IPS-18a (cell line): ENCODE results near the gene OR2G2.

Experiments
- H3K27ac ChIP-seq: one replicate; pipeline ENCODE4 v1.5.1; 2013; ENCODE audit warnings: low read length
- H3K27me3 ChIP-seq: one replicate; pipeline ENCODE4 v1.6.1; 2013; ENCODE audit warnings: mild to moderate bottlenecking, low read length; ENCODE audit not compliant: control insufficient read depth, insufficient read depth
- H3K36me3 ChIP-seq: one replicate; pipeline ENCODE4 v1.6.1; 2013; ENCODE audit warnings: low read depth, low read length; ENCODE audit not compliant: control insufficient read depth
- H3K4me1 ChIP-seq: one replicate; pipeline ENCODE4 v1.6.1; 2013; ENCODE audit warnings: low read depth, low read length; ENCODE audit not compliant: control insufficient read depth
- H3K4me3 ChIP-seq: one replicate; pipeline ENCODE4 v1.5.1; 2013; ENCODE audit warnings: low read length
- H3K9ac ChIP-seq: one replicate; pipeline ENCODE4 v1.6.1; 2013; ENCODE audit warnings: mild to moderate bottlenecking, low read length, moderate library complexity
- H3K9me3 ChIP-seq: one replicate; pipeline ENCODE4 v1.6.1; 2013; ENCODE audit warnings: low read depth, low read length; ENCODE audit not compliant: control insufficient read depth

The OR2G2 gene

GRCh38 chr1:247588060-247588459, at the start of gene OR2G2:
Gene OR2G2, plus strand, starts transcription at chr1:247588360. Its CDS starts 0 bp downstream, at chr1:247588360.
- Histone ChIP-seq H3K27me3 (no peaks in the 10 kb centered on the region), H3K4me3 (no peak within 1 kb of the TSS), H3K27ac (no peak within 1 kb of the TSS), H3K9ac (no peak within 1 kb of the TSS), H3K36me3 (no peaks in the 10 kb centered on the region), H3K4me1 (no peaks in the 10 kb centered on the region), H3K9me3 (no peaks in the 10 kb centered on the region)

- H3K9me3 ChIP-seq = no peaks in the 10 kb centered on the region
- H3K36me3 ChIP-seq = no peaks in the 10 kb centered on the region
- H3K4me1 ChIP-seq = no peaks in the 10 kb centered on the region
- no peak overlapping the region for H3K27ac ChIP-seq
- H3K9ac ChIP-seq = no peak overlapping the region
- H3K27me3 ChIP-seq = no peaks in the 10 kb centered on the region
- no peak overlapping the region for H3K4me3 ChIP-seq
Observed at GRCh38 chr1:247538561-247538960, 49.6 kb upstream of the OR2G2 start.

- Histone ChIP-seq H3K4me1 (no peaks in the 10 kb centered on the region), H3K36me3 (no peaks in the 10 kb centered on the region), H3K9me3 (no peaks in the 10 kb centered on the region), H3K27ac (no peak overlapping the region), H3K9ac (no peak overlapping the region), H3K4me3 (no peak overlapping the region), H3K27me3 (no peaks in the 10 kb centered on the region)
Observed at GRCh38 chr1:247539215-247539614, 48.9 kb upstream of the OR2G2 start.

- no peaks in the 10 kb centered on the region for H3K4me1 ChIP-seq
- H3K4me3 ChIP-seq = no peak overlapping the region
- no peak overlapping the region for H3K27ac ChIP-seq
- no peak overlapping the region for H3K9ac ChIP-seq
- H3K36me3 ChIP-seq = no peaks in the 10 kb centered on the region
- H3K27me3 ChIP-seq = no peaks in the 10 kb centered on the region
- no peaks in the 10 kb centered on the region for H3K9me3 ChIP-seq
Observed at GRCh38 chr1:247540581-247540980, 47.6 kb upstream of the OR2G2 start.

DNA sequence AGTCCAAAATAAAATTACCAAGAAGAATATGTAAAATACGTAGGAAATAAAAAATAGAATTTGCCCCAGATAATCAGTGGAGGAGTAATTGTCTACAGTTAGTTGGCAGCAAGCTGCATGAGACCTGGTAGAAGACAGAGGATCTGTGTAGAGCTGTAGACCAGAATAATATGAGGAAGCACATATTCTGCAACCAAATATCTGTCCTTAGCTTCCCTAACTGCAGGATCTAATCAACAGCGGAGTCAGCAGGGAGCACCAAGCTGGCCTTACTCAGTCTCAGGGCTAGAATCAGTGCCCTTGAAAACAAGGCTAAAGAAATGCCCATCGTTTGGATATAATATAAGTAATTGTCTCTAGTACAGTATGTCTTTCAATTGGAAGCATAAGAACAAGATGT, 45.3 kb upstream of the OR2G2 start:
- Histone ChIP-seq H3K27ac (no peak overlapping the region), H3K36me3 (no peaks in the 10 kb centered on the region), H3K9me3 (no peaks in the 10 kb centered on the region), H3K9ac (no peak overlapping the region), H3K27me3 (no peaks in the 10 kb centered on the region), H3K4me3 (no peak overlapping the region), H3K4me1 (peaks cover 2% of the 10 kb centered on the region)

- no peaks in the 10 kb centered on the region for H3K27me3 ChIP-seq
- H3K4me3 ChIP-seq = no peak overlapping the region
- H3K9me3 ChIP-seq = no peaks in the 10 kb centered on the region
- no peak overlapping the region for H3K27ac ChIP-seq
- no peaks in the 10 kb centered on the region for H3K36me3 ChIP-seq
- peaks cover 6% of the 10 kb centered on the region for H3K4me1 ChIP-seq
- H3K9ac ChIP-seq = no peak overlapping the region
Observed at GRCh38 chr1:247548092-247548491, 40.1 kb upstream of the OR2G2 start.

DNA sequence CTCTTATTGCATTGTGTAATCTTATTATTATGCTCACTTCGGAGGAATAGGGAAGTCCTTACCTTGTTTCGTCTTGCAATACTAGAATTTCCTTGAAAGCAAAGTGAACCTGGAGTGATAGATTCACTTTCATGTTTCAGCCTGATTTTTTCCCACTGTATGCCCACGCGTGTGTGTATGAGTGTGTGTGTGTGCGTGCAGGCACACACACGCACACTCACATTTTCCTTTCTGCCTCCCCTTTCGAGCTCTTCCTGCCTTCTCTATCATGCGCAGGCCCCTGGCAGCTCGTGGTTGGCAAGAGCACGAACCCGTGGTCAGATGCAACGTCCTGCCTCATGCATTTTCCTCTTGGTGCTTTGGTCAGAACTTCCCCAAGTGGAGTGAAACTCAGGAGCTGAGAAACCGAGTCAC, 39.4 kb upstream of the OR2G2 start, which contains the start of gene GCSAML:
Gene GCSAML, plus strand, starts transcription at position 366 of the 414 bp plus-strand sequence. CDS start 58 bp downstream, outside the sequence.
- Histone ChIP-seq H3K27me3 (no peaks in the 10 kb centered on the region), H3K4me3 (no peak within 1 kb of the TSS), H3K36me3 (no peaks in the 10 kb centered on the region), H3K27ac (no peak within 1 kb of the TSS), H3K9ac (no peak within 1 kb of the TSS), H3K9me3 (no peaks in the 10 kb centered on the region), H3K4me1 (peaks cover 6% of the 10 kb centered on the region)

GRCh38 chr1:247551721-247552120, 36.4 kb upstream of the OR2G2 start:
- Histone ChIP-seq H3K9me3 (no peaks in the 10 kb centered on the region), H3K27me3 (no peaks in the 10 kb centered on the region), H3K9ac (no peak overlapping the region), H3K4me3 (no peak overlapping the region), H3K36me3 (no peaks in the 10 kb centered on the region), H3K4me1 (peaks cover 6% of the 10 kb centered on the region), H3K27ac (no peak overlapping the region)

GRCh38 chr1:247552231-247552630, 35.9 kb upstream of the OR2G2 start:
- no peaks in the 10 kb centered on the region for H3K9me3 ChIP-seq
- no peak overlapping the region for H3K9ac ChIP-seq
- no peaks in the 10 kb centered on the region for H3K27me3 ChIP-seq

GRCh38 chr1:247557926-247558674, 30.1 kb upstream of the OR2G2 start:
- H3K4me3 ChIP-seq = no peak overlapping the region
- no peaks in the 10 kb centered on the region for H3K27me3 ChIP-seq
- peaks cover 8% of the 10 kb centered on the region for H3K4me1 ChIP-seq
- H3K9ac ChIP-seq = no peak overlapping the region
- H3K27ac ChIP-seq = no peak overlapping the region
- no peaks in the 10 kb centered on the region for H3K36me3 ChIP-seq
- H3K9me3 ChIP-seq = no peaks in the 10 kb centered on the region

More at GRCh38 chr1:247552231-247552630, 35.9 kb upstream of the OR2G2 start:
- Histone ChIP-seq H3K36me3 (no peaks in the 10 kb centered on the region), H3K4me1 (peaks cover 6% of the 10 kb centered on the region), H3K4me3 (no peak overlapping the region), H3K27ac (no peak overlapping the region)

DNA sequence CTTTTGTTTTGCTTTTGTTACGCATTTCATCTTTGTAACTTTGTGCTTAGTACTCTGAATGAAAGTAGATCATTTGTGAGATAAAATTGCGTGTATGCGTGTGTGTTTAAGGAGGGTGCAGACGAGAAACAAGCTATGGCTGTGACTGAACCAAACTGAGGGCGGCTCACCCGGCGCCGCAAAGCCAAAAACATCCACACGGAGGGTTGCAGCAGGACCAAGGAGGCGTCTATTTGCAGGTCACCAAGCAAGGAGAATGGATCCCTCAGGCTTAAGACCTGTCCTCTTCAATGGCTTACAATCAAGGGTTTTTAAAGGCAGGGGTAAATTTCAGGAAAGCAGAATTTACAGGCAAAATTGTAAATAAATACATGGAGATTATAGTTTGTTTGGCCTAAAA, 26.4 kb upstream of the OR2G2 start:
- Histone ChIP-seq H3K27me3 (no peaks in the 10 kb centered on the region), H3K4me1 (peaks cover 8% of the 10 kb centered on the region), H3K9me3 (no peaks in the 10 kb centered on the region), H3K9ac (no peak overlapping the region), H3K36me3 (no peaks in the 10 kb centered on the region), H3K27ac (no peak overlapping the region), H3K4me3 (no peak overlapping the region)

DNA sequence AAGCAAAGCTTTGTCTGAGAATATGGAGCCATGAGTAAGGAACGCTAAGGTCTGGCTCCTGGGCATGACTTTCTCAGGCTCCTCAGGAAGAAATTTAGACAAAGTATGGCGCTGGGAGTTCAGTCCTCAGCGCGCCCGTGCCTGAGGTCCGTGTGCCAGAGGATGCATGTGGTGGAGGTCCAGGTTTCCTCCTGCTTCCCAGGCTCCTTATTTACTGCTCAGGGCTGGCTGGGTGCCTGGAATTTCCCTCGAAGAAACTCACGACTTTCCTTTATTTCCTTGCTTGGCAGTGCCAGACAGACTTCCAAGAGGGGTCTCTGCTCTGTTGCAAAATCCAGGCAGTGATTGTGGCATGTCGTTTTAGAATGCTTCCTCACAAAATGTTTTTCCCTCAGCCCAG, 26.0 kb upstream of the OR2G2 start:
- no peak overlapping the region for H3K9ac ChIP-seq
- no peaks in the 10 kb centered on the region for H3K36me3 ChIP-seq
- no peak overlapping the region for H3K4me3 ChIP-seq
- no peaks in the 10 kb centered on the region for H3K9me3 ChIP-seq
- H3K27me3 ChIP-seq = no peaks in the 10 kb centered on the region
- H3K27ac ChIP-seq = no peak overlapping the region
- peaks cover 8% of the 10 kb centered on the region for H3K4me1 ChIP-seq
